Neural cell (in vitro differentiated cells): ENCODE measurements around the gene SHB. TPM values are rescaled to one million over a fixed set of nuclear protein-coding genes. Genes with fewer than 3 reads are reported as not detected.

Experiments used
- H2AFZ ChIP-seq: fragments of 200-600, 300-800 bp; sonication (generic), shearing (Covaris generic); 2 replicates; pipeline ENCODE4 v1.6.0; 2014; ENCODE audit warnings: low read depth, mild to moderate bottlenecking, antibody characterized with exemption, low read length, moderate library complexity
- H3F3A ChIP-seq: fragments of 200-600 bp; shearing (Covaris generic); 2 replicates; pipeline ENCODE4 v1.6.1; 2016; ENCODE audit warnings: mild to moderate bottlenecking, moderate library complexity, mixed read lengths, antibody characterized with exemption, low read length; ENCODE audit not compliant: insufficient read depth, poor library complexity, severe bottlenecking
- H3K27ac ChIP-seq: fragments of 200-600, 300-800 bp; sonication (generic), shearing (Covaris generic); 2 replicates; pipeline ENCODE4 v1.5.1; 2014; ENCODE audit warnings: mild to moderate bottlenecking, low read length, moderate library complexity
- H3K27me3 ChIP-seq: fragments of 300-800, 200-600 bp; sonication (generic), shearing (Covaris generic); 2 replicates; pipeline ENCODE4 v1.6.0; 2014; ENCODE audit warnings: mild to moderate bottlenecking, low read depth, low read length, moderate library complexity; ENCODE audit not compliant: insufficient read depth
- H3K36me3 ChIP-seq: fragments of 300-800, 200-600 bp; sonication (generic), shearing (Covaris generic); 2 replicates; pipeline ENCODE4 v1.5.1; 2014; ENCODE audit warnings: mild to moderate bottlenecking, antibody characterized with exemption, low read length, moderate library complexity; ENCODE audit not compliant: insufficient read depth
- H3K4me2 ChIP-seq: fragments of 300-800, 200-600 bp; sonication (generic), shearing (Covaris generic); 2 replicates; pipeline ENCODE4 v1.6.0; 2014; ENCODE audit warnings: mild to moderate bottlenecking, low read length
- H3K4me3 ChIP-seq: fragments of 300-800, 200-600 bp; sonication (generic), shearing (Covaris generic); 2 replicates; pipeline ENCODE4 v1.5.1; 2014; ENCODE audit warnings: mild to moderate bottlenecking, low read length, moderate library complexity
- H3K79me2 ChIP-seq: fragments of 200-600 bp; shearing (Covaris generic); replicated peaks from 2 replicates; pipeline ENCODE4 v1.6.0; 2014; ENCODE audit warnings: mild to moderate bottlenecking, low read length, moderate library complexity; ENCODE audit not compliant: insufficient read depth
- H3K9ac ChIP-seq: fragments of 300-800, 200-600 bp; sonication (generic), shearing (Covaris generic); 2 replicates; pipeline ENCODE4 v1.6.1; 2016; ENCODE audit warnings: mild to moderate bottlenecking, low read length, mixed read lengths
- H3K9me2 ChIP-seq: fragments of 200-600 bp; shearing (Covaris generic); 2 replicates; pipeline ENCODE4 v1.6.1; 2016; ENCODE audit warnings: mild to moderate bottlenecking, low read length, mixed read lengths; ENCODE audit not compliant: insufficient read depth
- H3K9me3 ChIP-seq: fragments of 200-600, 300-800 bp; sonication (generic), shearing (Covaris generic); 2 replicates; pipeline ENCODE4 v1.6.1; 2016; ENCODE audit warnings: mild to moderate bottlenecking, mixed run types, low read length, moderate library complexity, mixed read lengths
- H4K20me1 ChIP-seq: fragments of 200-600 bp; shearing (Covaris generic); 2 replicates; pipeline ENCODE4 v1.6.1; 2016; ENCODE audit warnings: mild to moderate bottlenecking, mixed run types; ENCODE audit not compliant: insufficient read depth
- CTCF ChIP-seq: fragments of 450-650 bp; IDR thresholded peaks from 2 replicates; pipeline ENCODE4 v1.5.1; 2014; ENCODE audit warnings: antibody characterized with exemption, mild to moderate bottlenecking, moderate library complexity; ENCODE audit not compliant: poor library complexity, severe bottlenecking
- EP300 ChIP-seq: fragments of 450-650 bp; conservative IDR thresholded peaks from 2 replicates; pipeline ENCODE4 v1.6.1; 2014; ENCODE audit warnings: antibody characterized with exemption, mild to moderate bottlenecking, moderate library complexity; ENCODE audit not compliant: poor library complexity, severe bottlenecking
- EZH2 ChIP-seq: fragments of 200-600, 300-800 bp; shearing (Covaris generic), sonication (generic); IDR thresholded peaks from 2 replicates; pipeline ENCODE4 v1.6.1; 2014; ENCODE audit warnings: antibody characterized with exemption, low read length, borderline replicate concordance, mild to moderate bottlenecking; ENCODE audit not compliant: insufficient read depth, poor library complexity, severe bottlenecking
- MXI1 ChIP-seq: fragments of 450-650 bp; conservative IDR thresholded peaks from 2 replicates; pipeline ENCODE4 v1.6.1; 2014; ENCODE audit warnings: antibody characterized with exemption, mild to moderate bottlenecking; ENCODE audit not compliant: poor library complexity, severe bottlenecking
- POLR2AphosphoS5 ChIP-seq: IDR thresholded peaks from 2 replicates; pipeline ENCODE4 v1.6.1; 2012
- RAD21 ChIP-seq: fragments of 450-650 bp; conservative IDR thresholded peaks from 2 replicates; pipeline ENCODE4 v1.6.1; 2014; ENCODE audit warnings: antibody characterized with exemption, mild to moderate bottlenecking, moderate library complexity
- REST ChIP-seq: IDR thresholded peaks from 2 replicates; pipeline ENCODE4 v1.6.1; 2012; ENCODE audit warnings: borderline replicate concordance
- SMC3 ChIP-seq: fragments of 450-650 bp; conservative IDR thresholded peaks from 2 replicates; pipeline ENCODE4 v1.6.1; 2014; ENCODE audit warnings: antibody characterized with exemption, mild to moderate bottlenecking, moderate library complexity; ENCODE audit not compliant: poor library complexity
- TAF1 ChIP-seq: IDR thresholded peaks from 2 replicates; pipeline ENCODE4 v1.6.1; 2012; ENCODE audit warnings: low read depth
- polyA plus RNA-seq: library from polyadenylated mRNA; depleted of rRNA; stranded (reverse); fragments of >200 nt; gene quantifications from 2 replicates; pipeline ENCODE4 v1.2.3, GENCODE V29; 2014

SHB gene
- polyA plus RNA-seq, 1 donor from 2014 or later, result 17.5 TPM

DNA sequence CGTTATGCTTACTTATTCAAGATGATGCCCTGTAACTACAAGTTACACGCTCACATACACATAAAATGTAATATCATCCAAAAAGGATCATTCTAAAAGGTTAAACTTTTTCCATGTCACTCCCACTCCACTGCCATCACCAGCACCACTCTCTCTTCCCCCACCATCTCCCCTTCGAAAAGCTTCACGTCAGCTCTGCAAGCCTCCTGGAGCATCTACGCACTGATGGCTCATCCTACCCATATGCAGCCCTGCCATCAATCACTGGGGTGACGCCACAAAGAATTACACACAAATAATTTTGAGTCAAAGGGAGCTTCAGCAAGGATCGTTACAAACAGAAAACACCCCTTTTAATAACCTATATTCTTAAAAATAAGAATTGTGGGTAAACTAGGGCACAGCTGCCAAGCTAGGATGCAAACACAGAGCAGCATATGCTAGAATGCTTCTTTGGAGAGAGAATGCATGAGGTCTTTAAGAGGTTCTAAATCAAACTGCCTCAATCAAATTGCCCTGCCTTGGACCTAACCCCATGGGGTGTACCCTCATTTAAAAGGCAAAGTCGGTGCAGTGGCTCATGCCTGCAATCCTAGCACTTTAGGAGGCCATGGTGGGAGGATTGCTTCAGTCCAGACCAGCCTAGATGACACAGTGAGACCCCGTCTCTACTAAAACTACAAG lies 56.1 kb downstream of the SHB start:
- Histone ChIP-seq H2AFZ (no peak overlapping the region), H4K20me1 (no peaks in the 10 kb centered on the region), H3K9me2 (no peaks in the 10 kb centered on the region), H3K79me2 (peaks cover 43% of the 10 kb centered on the region), H3K27ac (no peak overlapping the region), H3K36me3 (no peaks in the 10 kb centered on the region), H3F3A (no peaks in the 10 kb centered on the region), H3K9me3 (no peaks in the 10 kb centered on the region), H3K4me3 (no peak overlapping the region), H3K27me3 (no peaks in the 10 kb centered on the region), H3K9ac (no peak overlapping the region), H3K4me2 (no peak overlapping the region)
- no peak for TF ChIP-seq TAF1
- no peak for TF ChIP-seq SMC3
- no peak for TF ChIP-seq EZH2
- no peak for TF ChIP-seq REST
- no peak for TF ChIP-seq POLR2AphosphoS5
- no peak for TF ChIP-seq RAD21
- TF ChIP-seq CTCF, result no peak
- no peak for TF ChIP-seq EP300
- no peak for TF ChIP-seq MXI1

DNA sequence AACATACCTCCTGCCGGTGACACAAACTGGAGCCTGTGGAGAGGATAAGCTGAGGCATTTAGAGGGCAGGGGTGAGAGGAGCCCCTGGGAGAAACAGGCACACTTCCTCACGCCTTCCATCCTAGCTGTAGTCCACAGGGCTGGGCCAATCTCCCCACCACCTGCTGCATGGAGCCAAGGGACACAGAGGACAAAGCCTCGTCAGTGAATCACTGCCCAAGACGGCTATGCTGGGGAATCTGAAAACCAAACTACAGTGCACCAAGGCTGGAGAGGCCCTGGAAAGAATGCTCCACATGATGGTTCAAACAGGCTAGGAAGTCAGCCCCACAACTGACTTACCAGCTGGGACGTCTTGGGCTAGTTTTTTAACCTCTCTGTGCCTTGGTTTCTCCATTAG lies 57.0 kb downstream of the SHB start:
- H3K9me2 ChIP-seq, result no peaks in the 10 kb centered on the region
- H3K36me3 ChIP-seq, result no peaks in the 10 kb centered on the region
- no peaks in the 10 kb centered on the region for H3F3A ChIP-seq
- no peak overlapping the region for H3K4me2 ChIP-seq
- no peak overlapping the region for H3K4me3 ChIP-seq
- no peak for TF ChIP-seq EP300
- no peak for TF ChIP-seq EZH2
- TF ChIP-seq MXI1, result no peak
- no peak for TF ChIP-seq TAF1
- no peak for TF ChIP-seq REST
- TF ChIP-seq SMC3, result no peak
- no peak for TF ChIP-seq RAD21
- no peak for TF ChIP-seq CTCF
- no peak for TF ChIP-seq POLR2AphosphoS5
- H4K20me1 ChIP-seq, result no peaks in the 10 kb centered on the region
- no peak overlapping the region for H3K27ac ChIP-seq
- H3K9ac ChIP-seq, result no peak overlapping the region
- H3K27me3 ChIP-seq, result no peaks in the 10 kb centered on the region
- H3K79me2 ChIP-seq, result peaks cover 48% of the 10 kb centered on the region
- H2AFZ ChIP-seq, result no peak overlapping the region
- H3K9me3 ChIP-seq, result no peaks in the 10 kb centered on the region
